IPS-20b (cell line): ENCODE measurements around the gene TMEM150C.

ENCODE experiments used
- H3K27ac ChIP-seq: one replicate; pipeline ENCODE4 v1.5.1; 2013; ENCODE audit warnings: low read length
- H3K27me3 ChIP-seq: 2 replicates; pipeline ENCODE4 v1.6.1; 2013; ENCODE audit warnings: mild to moderate bottlenecking, low read length, inconsistent platforms; ENCODE audit not compliant: insufficient read depth
- H3K36me3 ChIP-seq: 2 replicates; pipeline ENCODE4 v1.6.1; 2013; ENCODE audit warnings: low read depth, mild to moderate bottlenecking, inconsistent platforms, low read length, moderate library complexity; ENCODE audit not compliant: insufficient read depth
- H3K4me1 ChIP-seq: 2 replicates; pipeline ENCODE4 v1.6.1; 2013; ENCODE audit warnings: mild to moderate bottlenecking, control low read depth, inconsistent platforms, low read length, moderate library complexity; ENCODE audit not compliant: insufficient read depth
- H3K4me3 ChIP-seq: 2 replicates; pipeline ENCODE4 v1.5.1; 2013; ENCODE audit warnings: mild to moderate bottlenecking, low read length, inconsistent platforms
- H3K9ac ChIP-seq: 2 replicates; pipeline ENCODE4 v1.6.1; 2013; ENCODE audit warnings: low read depth, mild to moderate bottlenecking, inconsistent platforms, low read length, moderate library complexity
- H3K9me3 ChIP-seq: 2 replicates; pipeline ENCODE4 v1.6.1; 2013; ENCODE audit warnings: mild to moderate bottlenecking, low read depth, low read length, inconsistent platforms; ENCODE audit not compliant: insufficient read depth

The TMEM150C gene

GRCh38 chr4:82528868-82529267 is 32.9 kb downstream of the TMEM150C start:
- Histone ChIP-seq H3K36me3 (no peaks in the 10 kb centered on the region), H3K9ac (no peak overlapping the region), H3K27ac (no peak overlapping the region), H3K27me3 (no peaks in the 10 kb centered on the region), H3K4me3 (no peak overlapping the region), H3K9me3 (no peaks in the 10 kb centered on the region), H3K4me1 (peaks cover 12% of the 10 kb centered on the region)

- no peak overlapping the region for H3K4me3 ChIP-seq
- no peaks in the 10 kb centered on the region for H3K36me3 ChIP-seq
- no peak overlapping the region for H3K9ac ChIP-seq
- H3K27me3 ChIP-seq, result no peaks in the 10 kb centered on the region
- no peaks in the 10 kb centered on the region for H3K9me3 ChIP-seq
- no peak overlapping the region for H3K27ac ChIP-seq
- H3K4me1 ChIP-seq, result peaks cover 12% of the 10 kb centered on the region
Observed at GRCh38 chr4:82528074-82528473, 33.7 kb downstream of the TMEM150C start.

GRCh38 chr4:82525307-82525911 is 36.4 kb downstream of the TMEM150C start:
- peak overlapping the region; percentile 40; the same call in 1 of the 2 replicates for H3K9ac ChIP-seq
- peaks cover 10% of the 10 kb centered on the region for H3K4me1 ChIP-seq
- H3K36me3 ChIP-seq, result no peaks in the 10 kb centered on the region
- no peak overlapping the region for H3K27ac ChIP-seq
- H3K4me3 ChIP-seq, result no peak overlapping the region
- H3K9me3 ChIP-seq, result no peaks in the 10 kb centered on the region
- H3K27me3 ChIP-seq, result no peaks in the 10 kb centered on the region

GRCh38 chr4:82524570-82525152 is 37.1 kb downstream of the TMEM150C start:
- Histone ChIP-seq H3K36me3 (no peaks in the 10 kb centered on the region), H3K4me3 (peak overlapping the region; percentile 14; the same call in 1 of the 2 replicates), H3K27ac (no peak overlapping the region), H3K9ac (peak overlapping the region; percentile 40; the same call in 1 of the 2 replicates), H3K9me3 (no peaks in the 10 kb centered on the region), H3K27me3 (no peaks in the 10 kb centered on the region), H3K4me1 (peaks cover 10% of the 10 kb centered on the region)

GRCh38 chr4:82523179-82523578 is 38.6 kb downstream of the TMEM150C start:
- H3K27ac ChIP-seq, result no peak overlapping the region
- H3K9ac ChIP-seq, result no peak overlapping the region
- no peaks in the 10 kb centered on the region for H3K36me3 ChIP-seq
- peaks cover 10% of the 10 kb centered on the region for H3K4me1 ChIP-seq
- no peaks in the 10 kb centered on the region for H3K9me3 ChIP-seq
- no peaks in the 10 kb centered on the region for H3K27me3 ChIP-seq
- H3K4me3 ChIP-seq, result no peak overlapping the region

- H3K4me3 ChIP-seq, result no peak overlapping the region
- H3K9me3 ChIP-seq, result no peaks in the 10 kb centered on the region
- no peaks in the 10 kb centered on the region for H3K36me3 ChIP-seq
- peaks cover 12% of the 10 kb centered on the region for H3K4me1 ChIP-seq
- no peak overlapping the region for H3K27ac ChIP-seq
- H3K9ac ChIP-seq, result no peak overlapping the region
- H3K27me3 ChIP-seq, result no peaks in the 10 kb centered on the region
Observed at GRCh38 chr4:82522472-82522871, 39.3 kb downstream of the TMEM150C start.

- Histone ChIP-seq H3K27ac (no peak overlapping the region), H3K4me3 (no peak overlapping the region), H3K4me1 (peaks cover 17% of the 10 kb centered on the region), H3K9me3 (no peaks in the 10 kb centered on the region), H3K27me3 (no peaks in the 10 kb centered on the region), H3K9ac (no peak overlapping the region), H3K36me3 (no peaks in the 10 kb centered on the region)
Observed at GRCh38 chr4:82521283-82521682, 40.5 kb downstream of the TMEM150C start.

- Histone ChIP-seq H3K4me1 (peaks cover 14% of the 10 kb centered on the region), H3K9ac (no peak overlapping the region), H3K27me3 (no peaks in the 10 kb centered on the region), H3K9me3 (no peaks in the 10 kb centered on the region), H3K36me3 (no peaks in the 10 kb centered on the region), H3K4me3 (no peak overlapping the region), H3K27ac (no peak overlapping the region)
Observed at GRCh38 chr4:82519776-82520175, 42.0 kb downstream of the TMEM150C start.

- no peaks in the 10 kb centered on the region for H3K9me3 ChIP-seq
- no peak overlapping the region for H3K4me3 ChIP-seq
- 0 out of 2 replicates have a peak, but pooled peaks cover 7% of the 10 kb centered on the region for H3K4me1 ChIP-seq
- H3K27me3 ChIP-seq, result no peaks in the 10 kb centered on the region
- H3K9ac ChIP-seq, result no peak overlapping the region
- no peak overlapping the region for H3K27ac ChIP-seq
- no peaks in the 10 kb centered on the region for H3K36me3 ChIP-seq
Observed at GRCh38 chr4:82519072-82519471, 42.7 kb downstream of the TMEM150C start.

GRCh38 chr4:82517043-82517442 is 44.7 kb downstream of the TMEM150C start:
- no peak overlapping the region for H3K27ac ChIP-seq

GRCh38 chr4:82515705-82516104 is 46.1 kb downstream of the TMEM150C start:
- no peak overlapping the region for H3K9ac ChIP-seq
- no peak overlapping the region for H3K4me3 ChIP-seq
- no peaks in the 10 kb centered on the region for H3K27me3 ChIP-seq
- no peaks in the 10 kb centered on the region for H3K36me3 ChIP-seq
- no peak overlapping the region for H3K27ac ChIP-seq
- no peaks in the 10 kb centered on the region for H3K9me3 ChIP-seq
- 0 out of 2 replicates have a peak, but pooled peaks cover 7% of the 10 kb centered on the region for H3K4me1 ChIP-seq

More at GRCh38 chr4:82517043-82517442, 44.7 kb downstream of the TMEM150C start:
- Histone ChIP-seq H3K27me3 (no peaks in the 10 kb centered on the region), H3K9me3 (no peaks in the 10 kb centered on the region), H3K4me1 (0 out of 2 replicates have a peak, but pooled peaks cover 7% of the 10 kb centered on the region), H3K36me3 (no peaks in the 10 kb centered on the region), H3K9ac (no peak overlapping the region), H3K4me3 (no peak overlapping the region)

GRCh38 chr4:82513382-82513781 is 48.4 kb downstream of the TMEM150C start:
- no peak overlapping the region for H3K4me3 ChIP-seq
- no peak overlapping the region for H3K9ac ChIP-seq
- no peaks in the 10 kb centered on the region for H3K27me3 ChIP-seq
- no peaks in the 10 kb centered on the region for H3K36me3 ChIP-seq
- H3K9me3 ChIP-seq, result no peaks in the 10 kb centered on the region
- H3K27ac ChIP-seq, result no peak overlapping the region
- H3K4me1 ChIP-seq, result 0 out of 2 replicates have a peak, but pooled peaks cover 7% of the 10 kb centered on the region
